T-helper 2 cell treated with Interferon-gamma antibody and Interleukin-4, amounts not matched to agents 5 μg/mL and 100 μg/mL, for 36 hours (primary cell): ENCODE data around the gene AMH.

ENCODE experiments used
- DNase-seq: peaks from one replicate; pipeline ENCODE4 v3.0.0; 2021; ENCODE audit warnings: low spot score
- H3K27ac Mint-ChIP-seq: one replicate; pipeline ENCODE4 v1.8.0; 2021; ENCODE audit warnings: mild to moderate bottlenecking, mixed read lengths
- H3K27me3 Mint-ChIP-seq: one replicate; pipeline ENCODE4 v1.8.0; 2021; ENCODE audit warnings: low read depth, mixed read lengths
- H3K36me3 Mint-ChIP-seq: one replicate; pipeline ENCODE4 v1.8.0; 2021; ENCODE audit warnings: low read depth, mixed read lengths
- H3K4me1 Mint-ChIP-seq: one replicate; pipeline ENCODE4 v1.8.0; 2021; ENCODE audit warnings: low read depth, mixed read lengths
- H3K4me3 Mint-ChIP-seq: one replicate; pipeline ENCODE4 v1.8.0; 2022; ENCODE audit warnings: mild to moderate bottlenecking, moderate library complexity, mixed read lengths
- H3K9me3 Mint-ChIP-seq: one replicate; pipeline ENCODE4 v1.8.0; 2021; ENCODE audit warnings: mixed read lengths

Gene AMH

GRCh38 chr19:2236064-2236313, 13.1 kb upstream of the AMH start:
- no peaks in the 10 kb centered on the region for H3K9me3 Mint-ChIP-seq
- H3K27ac Mint-ChIP-seq, result peak overlapping the region; percentile 97
- peak overlapping the region; percentile 86 for H3K4me3 Mint-ChIP-seq
- no peaks in the 10 kb centered on the region for H3K27me3 Mint-ChIP-seq
- peaks cover 56% of the 10 kb centered on the region for H3K36me3 Mint-ChIP-seq
- H3K4me1 Mint-ChIP-seq, result peaks cover 38% of the 10 kb centered on the region
- DNase-seq, result no peak

- Mint-ChIP-seq H3K27ac (peak within 1 kb of the TSS; percentile 97), H3K9me3 (no peaks in the 10 kb centered on the region), H3K27me3 (no peaks in the 10 kb centered on the region), H3K4me1 (peaks cover 41% of the 10 kb centered on the region), H3K4me3 (peak within 1 kb of the TSS; percentile 97), H3K36me3 (peaks cover 56% of the 10 kb centered on the region)
- peak; percentile 98 for DNase-seq
Measured at GRCh38 chr19:2236314-2237050, 12.6 kb upstream of the AMH start, which contains the start of the genes PLEKHJ1 and SF3A2. PLEKHJ1 (minus strand) TSS chr19:2236329; CDS start chr19:2236248, 81 bp downstream. SF3A2 (plus strand) TSS chr19:2236824; CDS start chr19:2243419, 6,595 bp downstream.

- Mint-ChIP-seq H3K36me3 (peaks cover 52% of the 10 kb centered on the region), H3K4me1 (peaks cover 42% of the 10 kb centered on the region), H3K9me3 (no peaks in the 10 kb centered on the region), H3K27ac (peak overlapping the region; percentile 91), H3K27me3 (no peaks in the 10 kb centered on the region), H3K4me3 (peak overlapping the region; percentile 86)
- no peak for DNase-seq
Measured at GRCh38 chr19:2237051-2237868, 11.9 kb upstream of the AMH start.

GRCh38 chr19:2237869-2238153, 11.3 kb upstream of the AMH start:
- DNase-seq, result no peak
- H3K27ac Mint-ChIP-seq, result peak overlapping the region; percentile 91
- peaks cover 45% of the 10 kb centered on the region for H3K4me1 Mint-ChIP-seq
- H3K27me3 Mint-ChIP-seq, result no peaks in the 10 kb centered on the region
- H3K9me3 Mint-ChIP-seq, result no peaks in the 10 kb centered on the region
- peak overlapping the region; percentile 86 for H3K4me3 Mint-ChIP-seq
- H3K36me3 Mint-ChIP-seq, result peaks cover 56% of the 10 kb centered on the region

- DNase-seq, result no peak
- peaks cover 52% of the 10 kb centered on the region for H3K36me3 Mint-ChIP-seq
- no peaks in the 10 kb centered on the region for H3K27me3 Mint-ChIP-seq
- H3K4me3 Mint-ChIP-seq, result peak overlapping the region; percentile 86
- peaks cover 42% of the 10 kb centered on the region for H3K4me1 Mint-ChIP-seq
- H3K9me3 Mint-ChIP-seq, result no peaks in the 10 kb centered on the region
- H3K27ac Mint-ChIP-seq, result peak overlapping the region; percentile 91
Measured at GRCh38 chr19:2239173-2239572, 9.9 kb upstream of the AMH start.

- no peak for DNase-seq
- Mint-ChIP-seq H3K36me3 (peaks cover 55% of the 10 kb centered on the region), H3K27me3 (no peaks in the 10 kb centered on the region), H3K4me3 (peak overlapping the region; percentile 86), H3K9me3 (no peaks in the 10 kb centered on the region), H3K27ac (peak overlapping the region; percentile 80), H3K4me1 (peaks cover 36% of the 10 kb centered on the region)
Measured at GRCh38 chr19:2239771-2240770, 9.1 kb upstream of the AMH start.

- H3K27ac Mint-ChIP-seq, result no peak overlapping the region
- peaks cover 60% of the 10 kb centered on the region for H3K36me3 Mint-ChIP-seq
- no peaks in the 10 kb centered on the region for H3K27me3 Mint-ChIP-seq
- DNase-seq, result no peak
- peaks cover 35% of the 10 kb centered on the region for H3K4me1 Mint-ChIP-seq
- peak overlapping the region; percentile 86 for H3K4me3 Mint-ChIP-seq
- no peaks in the 10 kb centered on the region for H3K9me3 Mint-ChIP-seq
Measured at GRCh38 chr19:2240881-2241760, 8.0 kb upstream of the AMH start.

GRCh38 chr19:2242092-2242537, 7.0 kb upstream of the AMH start:
- Mint-ChIP-seq H3K4me1 (peaks cover 35% of the 10 kb centered on the region), H3K4me3 (peak overlapping the region; percentile 51), H3K27me3 (no peaks in the 10 kb centered on the region), H3K36me3 (peaks cover 56% of the 10 kb centered on the region), H3K27ac (peak overlapping the region; percentile 31), H3K9me3 (no peaks in the 10 kb centered on the region)
- DNase-seq, result no peak

GRCh38 chr19:2242816-2243215, 6.3 kb upstream of the AMH start:
- H3K9me3 Mint-ChIP-seq, result no peaks in the 10 kb centered on the region
- peaks cover 32% of the 10 kb centered on the region for H3K4me1 Mint-ChIP-seq
- H3K4me3 Mint-ChIP-seq, result no peak overlapping the region
- DNase-seq, result no peak
- no peaks in the 10 kb centered on the region for H3K27me3 Mint-ChIP-seq
- H3K36me3 Mint-ChIP-seq, result peaks cover 50% of the 10 kb centered on the region
- H3K27ac Mint-ChIP-seq, result peak overlapping the region; percentile 20

GRCh38 chr19:2243274-2244124, 5.6 kb upstream of the AMH start:
- no peak overlapping the region for H3K27ac Mint-ChIP-seq
- no peak overlapping the region for H3K4me3 Mint-ChIP-seq
- no peak for DNase-seq
- H3K36me3 Mint-ChIP-seq, result peaks cover 46% of the 10 kb centered on the region
- H3K4me1 Mint-ChIP-seq, result peaks cover 25% of the 10 kb centered on the region
- no peaks in the 10 kb centered on the region for H3K9me3 Mint-ChIP-seq
- H3K27me3 Mint-ChIP-seq, result no peaks in the 10 kb centered on the region

- Mint-ChIP-seq H3K4me3 (no peak overlapping the region), H3K27ac (no peak overlapping the region), H3K9me3 (no peaks in the 10 kb centered on the region), H3K4me1 (peaks cover 21% of the 10 kb centered on the region), H3K27me3 (no peaks in the 10 kb centered on the region), H3K36me3 (peaks cover 41% of the 10 kb centered on the region)
- no peak for DNase-seq
Measured at GRCh38 chr19:2244125-2244411, 5.1 kb upstream of the AMH start.

- Mint-ChIP-seq H3K9me3 (no peaks in the 10 kb centered on the region), H3K4me3 (no peak overlapping the region), H3K4me1 (peaks cover 19% of the 10 kb centered on the region), H3K27ac (no peak overlapping the region), H3K27me3 (no peaks in the 10 kb centered on the region), H3K36me3 (peaks cover 39% of the 10 kb centered on the region)
- no peak for DNase-seq
Measured at GRCh38 chr19:2244486-2244885, 4.6 kb upstream of the AMH start.
